Type B pancreatic cell (in vitro differentiated cells): ENCODE measurements around the gene FTH1. TPM values are rescaled to one million over a fixed set of nuclear protein-coding genes. Genes with fewer than 3 reads are reported as not detected.

Experiments used
- DNase-seq: peaks from one replicate; pipeline ENCODE4 v3.0.0; 2021; ENCODE audit warnings: mixed read lengths; ENCODE audit not compliant: unreplicated experiment; ENCODE audit errors: extremely low spot score
- H3K27ac Mint-ChIP-seq: 2 replicates; pipeline ENCODE4 v1.8.0; 2021; ENCODE audit warnings: mild to moderate bottlenecking, mixed read lengths
- H3K27me3 Mint-ChIP-seq: 2 replicates; pipeline ENCODE4 v1.8.0; 2021; ENCODE audit warnings: mixed read lengths
- H3K36me3 Mint-ChIP-seq: 2 replicates; pipeline ENCODE4 v1.8.0; 2021; ENCODE audit warnings: mixed read lengths
- H3K4me1 Mint-ChIP-seq: one replicate; pipeline ENCODE4 v1.8.0; 2021; ENCODE audit warnings: mixed read lengths; ENCODE audit not compliant: unreplicated experiment
- H3K4me3 Mint-ChIP-seq: 2 replicates; pipeline ENCODE4 v1.8.0; 2021; ENCODE audit warnings: mild to moderate bottlenecking, mixed read lengths
- H3K9me3 Mint-ChIP-seq: 2 replicates; pipeline ENCODE4 v1.8.0; 2021; ENCODE audit warnings: mixed read lengths
- CTCF ChIP-seq: fragments of 200-600 bp; sonication (generic); conservative IDR thresholded peaks from 2 replicates; pipeline ENCODE4 v1.5.0; 2021; ENCODE audit warnings: antibody characterized with exemption, mild to moderate bottlenecking
- total RNA-seq: library from RNA; stranded (reverse); gene quantifications from 2 replicates; pipeline ENCODE4 v1.2.1, GENCODE V29; 2021; ENCODE audit warnings: low replicate concordance

The FTH1 gene
- total RNA-seq, 1 donor from 2014 or later, result 1,346 TPM

- Mint-ChIP-seq H3K27ac (peak overlapping the region; percentile 72), H3K9me3 (no peaks in the 10 kb centered on the region), H3K4me3 (peak overlapping the region; percentile 71), H3K4me1 (peaks cover 20% of the 10 kb centered on the region), H3K27me3 (no peaks in the 10 kb centered on the region), H3K36me3 (peaks cover 32% of the 10 kb centered on the region)
- no peak for TF ChIP-seq CTCF
- no peak for DNase-seq
Measured at GRCh38 chr11:61962213-61963015, 5.0 kb downstream of the FTH1 start.

GRCh38 chr11:61961570-61962212 is 5.7 kb downstream of the FTH1 start:
- Mint-ChIP-seq H3K9me3 (no peaks in the 10 kb centered on the region), H3K4me3 (peak overlapping the region; percentile 22), H3K27me3 (no peaks in the 10 kb centered on the region), H3K36me3 (peaks cover 32% of the 10 kb centered on the region), H3K27ac (peak overlapping the region; percentile 82), H3K4me1 (peaks cover 20% of the 10 kb centered on the region)
- DNase-seq, result no peak
- no peak for TF ChIP-seq CTCF

DNA sequence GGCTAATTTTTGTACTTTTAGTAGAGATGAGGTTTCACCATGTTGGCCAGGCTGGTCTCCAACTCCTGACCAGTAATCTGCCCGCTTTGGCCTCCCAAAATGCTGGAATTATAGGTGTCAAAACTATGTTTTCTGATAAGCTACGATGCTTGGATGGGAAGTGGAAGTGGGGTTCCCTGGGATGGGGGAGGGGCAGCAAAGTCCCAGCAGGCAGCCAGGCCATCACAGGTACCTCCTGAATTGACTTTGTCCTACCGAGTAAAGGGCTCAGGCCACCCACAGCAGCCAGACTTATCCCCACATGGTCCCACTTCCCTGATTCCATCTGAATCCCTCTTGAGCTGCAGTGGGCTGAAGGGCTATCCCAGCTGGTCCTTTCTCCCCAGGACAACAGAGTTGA is 6.9 kb downstream of the FTH1 start:
- no peak for TF ChIP-seq CTCF
- Mint-ChIP-seq H3K9me3 (no peaks in the 10 kb centered on the region), H3K27ac (no peak overlapping the region), H3K27me3 (peaks cover 10% of the 10 kb centered on the region), H3K4me3 (no peak overlapping the region), H3K4me1 (peaks cover 20% of the 10 kb centered on the region), H3K36me3 (peaks cover 28% of the 10 kb centered on the region)
- peak; percentile 53 for DNase-seq

GRCh38 chr11:61959678-61960077 is 7.8 kb downstream of the FTH1 start:
- Mint-ChIP-seq H3K4me1 (peaks cover 11% of the 10 kb centered on the region), H3K27ac (no peak overlapping the region), H3K9me3 (no peaks in the 10 kb centered on the region), H3K27me3 (peaks cover 15% of the 10 kb centered on the region), H3K4me3 (no peak overlapping the region), H3K36me3 (peaks cover 19% of the 10 kb centered on the region)
- DNase-seq, result no peak
- TF ChIP-seq CTCF, result no peak

DNA sequence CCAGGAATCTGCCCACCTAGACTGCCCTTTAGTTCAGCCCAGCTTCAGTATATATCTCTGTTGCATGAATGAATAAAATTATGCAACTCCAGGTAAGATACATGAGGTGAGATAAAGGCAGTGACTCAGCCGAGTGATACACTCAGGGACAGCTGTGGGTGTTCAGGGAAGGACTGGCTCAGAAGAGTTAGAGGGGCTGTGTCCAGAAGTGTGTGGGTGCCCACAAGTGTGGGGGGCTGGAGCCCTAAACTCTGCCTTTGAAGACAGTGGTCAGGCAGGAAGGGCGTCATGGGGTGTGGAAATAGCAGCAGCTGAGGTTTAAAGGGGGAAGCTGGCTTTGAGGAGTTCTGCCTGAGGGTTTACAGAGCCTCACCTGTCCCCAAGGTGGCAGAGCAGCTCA is 8.3 kb downstream of the FTH1 start:
- DNase-seq, result no peak
- Mint-ChIP-seq H3K27me3 (peaks cover 19% of the 10 kb centered on the region), H3K9me3 (no peaks in the 10 kb centered on the region), H3K4me1 (peaks cover 11% of the 10 kb centered on the region), H3K4me3 (no peak overlapping the region), H3K36me3 (peaks cover 13% of the 10 kb centered on the region), H3K27ac (peak overlapping the region; percentile 46)
- no peak for TF ChIP-seq CTCF
